ENCODE results near the gene NDUFB10. TPM values are rescaled to one million over a fixed set of nuclear protein-coding genes. Genes with fewer than 3 reads are reported as not detected.

Gene NDUFB10
- total RNA-seq, 4 donors from 2014 or later = 214 to 400 (median 243) TPM

- 88% methylated on average over 5 of the region's 42 CpGs; no CpG with 5 or more reads in 1 of the 2 donors for WGBS, 2 donors (ENCODE audit: low coverage in 1 of 2)
- Histone ChIP-seq H3K4me1 (peaks cover 0 to 43% (median 21%) of the 10 kb centered on the region in 3 donors), H3K4me3 (no peak overlapping the region), H3K36me3 (peaks cover 0 to 56% of the 10 kb centered on the region in 2 donors), H3K9me3 (no peaks in the 10 kb centered on the region), H3K27me3 (peaks cover 56% of the 10 kb centered on the region), H3K27ac (no peak overlapping the region)
- ATAC-seq = no peak
- TF ChIP-seq POLR2A (IDR thresholded peaks at IDR 0.05) (no peak), EP300 (IDR thresholded peaks at IDR 0.05) (no peak), POLR2AphosphoS5 (IDR thresholded peaks at IDR 0.05) (no peak)
- TF ChIP-seq, protein P1, sequence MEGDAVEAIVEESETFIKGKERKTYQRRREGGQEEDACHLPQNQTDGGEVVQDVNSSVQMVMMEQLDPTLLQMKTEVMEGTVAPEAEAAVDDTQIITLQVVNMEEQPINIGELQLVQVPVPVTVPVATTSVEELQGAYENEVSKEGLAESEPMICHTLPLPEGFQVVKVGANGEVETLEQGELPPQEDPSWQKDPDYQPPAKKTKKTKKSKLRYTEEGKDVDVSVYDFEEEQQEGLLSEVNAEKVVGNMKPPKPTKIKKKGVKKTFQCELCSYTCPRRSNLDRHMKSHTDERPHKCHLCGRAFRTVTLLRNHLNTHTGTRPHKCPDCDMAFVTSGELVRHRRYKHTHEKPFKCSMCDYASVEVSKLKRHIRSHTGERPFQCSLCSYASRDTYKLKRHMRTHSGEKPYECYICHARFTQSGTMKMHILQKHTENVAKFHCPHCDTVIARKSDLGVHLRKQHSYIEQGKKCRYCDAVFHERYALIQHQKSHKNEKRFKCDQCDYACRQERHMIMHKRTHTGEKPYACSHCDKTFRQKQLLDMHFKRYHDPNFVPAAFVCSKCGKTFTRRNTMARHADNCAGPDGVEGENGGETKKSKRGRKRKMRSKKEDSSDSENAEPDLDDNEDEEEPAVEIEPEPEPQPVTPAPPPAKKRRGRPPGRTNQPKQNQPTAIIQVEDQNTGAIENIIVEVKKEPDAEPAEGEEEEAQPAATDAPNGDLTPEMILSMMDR (IDR thresholded peaks at IDR 0.05) = no peak
Observed at GRCh38 chr16:1974157-1975070, 15.1 kb downstream of the NDUFB10 start.

GRCh38 chr16:1975432-1976215 is 16.3 kb downstream of the NDUFB10 start:
- peaks cover 68% of the 10 kb centered on the region for H3K27me3 ChIP-seq

GRCh38 chr16:1976216-1976520 is 16.8 kb downstream of the NDUFB10 start:
- H3K36me3 ChIP-seq = peaks cover 0 to 56% of the 10 kb centered on the region in 2 donors
- peaks cover 0 to 48% (median 18%) of the 10 kb centered on the region in 3 donors for H3K4me1 ChIP-seq
- TF ChIP-seq, protein P1 (IDR thresholded peaks at IDR 0.05) = no peak
- TF ChIP-seq EP300 (IDR thresholded peaks at IDR 0.05) (no peak), POLR2AphosphoS5 (IDR thresholded peaks at IDR 0.05) (no peak), POLR2A (IDR thresholded peaks at IDR 0.05) (no peak)
- H3K27ac ChIP-seq = no peak overlapping the region
- H3K9me3 ChIP-seq = no peaks in the 10 kb centered on the region
- peaks cover 74% of the 10 kb centered on the region for H3K27me3 ChIP-seq
- no peak overlapping the region for H3K4me3 ChIP-seq
- no peak for ATAC-seq
- no CpG with 5 or more reads among the region's 8 CpGs for WGBS, 2 donors (ENCODE audit: low coverage in 1 of 2)

More at GRCh38 chr16:1975432-1976215, 16.3 kb downstream of the NDUFB10 start:
- 80% methylated on average over 3 of the region's 33 CpGs; no CpG with 5 or more reads in 1 of the 2 donors for WGBS, 2 donors (ENCODE audit: low coverage in 1 of 2)
- Histone ChIP-seq H3K27ac (no peak overlapping the region), H3K9me3 (no peaks in the 10 kb centered on the region), H3K36me3 (peaks cover 0 to 56% of the 10 kb centered on the region in 2 donors), H3K4me3 (no peak overlapping the region), H3K4me1 (peaks cover 0 to 53% (median 21%) of the 10 kb centered on the region in 3 donors)
- ATAC-seq = no peak
- TF ChIP-seq POLR2AphosphoS5 (IDR thresholded peaks at IDR 0.05) (no peak), EP300 (IDR thresholded peaks at IDR 0.05) (no peak), POLR2A (IDR thresholded peaks at IDR 0.05) (no peak)
- TF ChIP-seq, protein P1 (IDR thresholded peaks at IDR 0.05) = no peak

GRCh38 chr16:1976951-1977874 is 17.9 kb downstream of the NDUFB10 start:
- H3K9me3 ChIP-seq = no peaks in the 10 kb centered on the region
- H3K4me1 ChIP-seq = peaks cover 0 to 44% (median 16%) of the 10 kb centered on the region in 3 donors
- H3K27me3 ChIP-seq = peaks cover 84% of the 10 kb centered on the region
- peaks cover 0 to 56% of the 10 kb centered on the region in 2 donors for H3K36me3 ChIP-seq
- WGBS, 2 donors (ENCODE audit: low coverage in 1 of 2) = 100% methylated on average over 3 of the region's 33 CpGs; no CpG with 5 or more reads in 1 of the 2 donors
- no peak for ATAC-seq
- no peak overlapping the region for H3K4me3 ChIP-seq
- no peak for TF ChIP-seq POLR2A (IDR thresholded peaks at IDR 0.05)
- no peak for TF ChIP-seq EP300 (IDR thresholded peaks at IDR 0.05)
- TF ChIP-seq, protein P1 (IDR thresholded peaks at IDR 0.05) = no peak
- no peak for TF ChIP-seq POLR2AphosphoS5 (IDR thresholded peaks at IDR 0.05)
- H3K27ac ChIP-seq = no peak overlapping the region
